Measurements from ENCODE around the gene FEM1A. TPM values are rescaled to one million over a fixed set of nuclear protein-coding genes. Genes with fewer than 3 reads are reported as not detected.
A peak's percentile ranks its signal among the peaks of the same experiment; 100 is the strongest.
"Not testable (repeated sequence)": the region's sequence is repeated elsewhere in the genome, so short reads cannot be mapped to it uniquely, and the experiment has no call there.

Gene FEM1A
- total RNA-seq, 1 donor, result 8.8 TPM

DNA sequence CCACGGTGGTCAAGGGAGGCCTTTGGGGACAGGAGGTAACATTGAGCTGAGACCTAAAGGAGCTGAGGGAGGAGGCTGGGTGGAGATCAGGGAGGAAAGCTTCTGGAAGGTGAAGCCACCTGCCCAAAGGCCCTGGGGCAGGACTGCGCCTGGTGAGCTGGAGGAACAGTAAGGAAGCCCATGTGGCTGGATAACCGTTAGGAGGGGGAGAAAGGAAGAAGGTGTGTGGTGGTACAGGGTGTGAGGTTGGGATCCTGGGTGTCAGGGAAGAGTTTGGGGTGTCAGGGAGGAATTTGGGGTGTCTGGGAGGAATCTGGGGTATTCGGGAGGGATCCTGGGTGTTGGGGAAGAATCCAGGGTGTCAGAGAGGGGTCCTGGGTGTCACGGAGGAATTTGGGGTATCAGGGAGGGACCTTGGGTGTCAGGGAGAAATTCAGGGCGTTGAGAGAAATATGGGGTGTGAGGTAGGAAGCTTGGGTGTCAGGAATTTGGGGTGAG, 39.3 kb downstream of the FEM1A start:
- no peak for DNase-seq (ENCODE audit: low read depth)
- peak overlapping the region; percentile 91 for H3K4me3 ChIP-seq (ENCODE audit: low read depth, low read length)
- TF ChIP-seq, protein P1, sequence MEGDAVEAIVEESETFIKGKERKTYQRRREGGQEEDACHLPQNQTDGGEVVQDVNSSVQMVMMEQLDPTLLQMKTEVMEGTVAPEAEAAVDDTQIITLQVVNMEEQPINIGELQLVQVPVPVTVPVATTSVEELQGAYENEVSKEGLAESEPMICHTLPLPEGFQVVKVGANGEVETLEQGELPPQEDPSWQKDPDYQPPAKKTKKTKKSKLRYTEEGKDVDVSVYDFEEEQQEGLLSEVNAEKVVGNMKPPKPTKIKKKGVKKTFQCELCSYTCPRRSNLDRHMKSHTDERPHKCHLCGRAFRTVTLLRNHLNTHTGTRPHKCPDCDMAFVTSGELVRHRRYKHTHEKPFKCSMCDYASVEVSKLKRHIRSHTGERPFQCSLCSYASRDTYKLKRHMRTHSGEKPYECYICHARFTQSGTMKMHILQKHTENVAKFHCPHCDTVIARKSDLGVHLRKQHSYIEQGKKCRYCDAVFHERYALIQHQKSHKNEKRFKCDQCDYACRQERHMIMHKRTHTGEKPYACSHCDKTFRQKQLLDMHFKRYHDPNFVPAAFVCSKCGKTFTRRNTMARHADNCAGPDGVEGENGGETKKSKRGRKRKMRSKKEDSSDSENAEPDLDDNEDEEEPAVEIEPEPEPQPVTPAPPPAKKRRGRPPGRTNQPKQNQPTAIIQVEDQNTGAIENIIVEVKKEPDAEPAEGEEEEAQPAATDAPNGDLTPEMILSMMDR (IDR thresholded peaks at IDR 0.05; ENCODE audit: insufficient read depth, low read length), result no peak

DNA sequence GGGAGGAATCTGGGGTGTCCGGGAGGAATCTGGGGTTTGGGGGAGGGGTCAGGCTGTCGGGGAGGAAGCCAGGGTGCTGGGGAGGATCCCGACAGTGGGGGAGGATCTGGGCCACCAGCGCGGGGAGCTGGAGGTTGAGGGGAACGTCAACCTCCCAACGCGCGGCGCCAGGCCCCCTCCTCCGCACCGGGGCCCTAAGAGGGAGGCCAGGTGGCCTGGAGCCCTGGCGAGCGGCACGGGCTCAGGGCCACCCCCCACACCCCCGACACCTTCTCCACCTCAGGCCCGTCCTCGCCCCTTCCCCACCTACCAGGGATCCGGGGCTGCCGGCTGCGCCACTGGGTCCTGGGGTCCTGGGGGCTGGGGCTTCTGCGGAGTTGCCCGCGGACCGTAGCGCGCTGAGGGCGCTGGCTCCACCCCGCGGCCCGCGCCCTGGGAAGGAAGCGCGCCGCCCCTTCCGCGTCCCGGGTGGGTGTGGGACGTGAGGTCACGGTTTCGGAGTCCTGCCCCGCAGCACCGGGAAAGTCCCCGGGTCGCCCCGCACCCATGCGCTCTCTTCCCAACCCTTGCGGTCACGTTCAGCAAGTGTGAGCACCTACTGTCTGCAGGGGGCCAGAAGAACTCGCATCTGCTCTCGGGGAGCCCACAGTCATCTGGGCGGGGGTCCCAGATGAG, 39.9 kb downstream of the FEM1A start, which contains the start of gene TICAM1:
Gene TICAM1 (minus strand): TSS at position 409 of the 675 bp plus-strand sequence. CDS start 13,335 bp downstream, outside the sequence.
- TF ChIP-seq, protein P1 (IDR thresholded peaks at IDR 0.05; ENCODE audit: insufficient read depth, low read length), result no peak
- peak within 1 kb of the TSS; percentile 91 for H3K4me3 ChIP-seq (ENCODE audit: low read depth, low read length)
- peak; percentile 68 for DNase-seq (ENCODE audit: low read depth)

DNA sequence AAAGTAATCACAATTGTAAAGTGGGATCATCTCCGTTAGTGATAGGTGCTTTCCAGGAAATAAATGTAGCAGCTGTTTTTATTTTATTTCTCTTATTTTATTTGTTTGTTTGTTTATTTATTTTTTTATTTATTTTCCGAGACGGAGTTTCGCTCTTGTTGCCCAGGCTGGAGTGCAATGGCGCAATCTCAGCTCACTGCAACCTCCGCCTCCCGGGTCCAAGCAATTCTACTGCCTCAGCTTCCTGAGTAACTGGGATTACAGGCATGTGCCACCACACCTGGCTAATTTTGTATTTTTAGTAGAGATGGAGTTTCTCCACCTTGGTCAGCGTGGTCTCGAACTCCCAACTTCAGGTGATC, 40.4 kb downstream of the FEM1A start:
- DNase-seq (ENCODE audit: low read depth), result not testable (repeated sequence)
- H3K4me3 ChIP-seq (ENCODE audit: low read depth, low read length), result peak overlapping the region; percentile 91

DNA sequence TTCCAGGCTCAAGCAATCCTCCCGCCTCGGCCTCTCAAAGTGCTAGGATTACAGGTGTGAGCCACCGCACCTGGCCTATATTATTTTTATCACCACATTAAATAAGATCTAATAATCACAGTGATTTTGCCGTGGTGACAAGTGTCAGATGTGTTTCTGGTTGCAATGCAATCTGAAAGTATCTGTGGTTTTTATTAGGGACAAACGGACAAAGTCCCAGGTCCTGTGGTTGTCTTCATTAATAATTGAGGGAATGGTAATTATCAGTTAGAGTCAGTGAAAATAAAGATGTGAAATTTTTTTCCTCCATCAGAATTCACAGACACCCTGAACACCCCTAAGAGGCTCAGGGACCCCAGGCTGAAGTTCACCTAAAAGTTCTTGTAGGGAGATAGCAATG, 41.2 kb downstream of the FEM1A start:
- TF ChIP-seq, protein P1 (IDR thresholded peaks at IDR 0.05; ENCODE audit: insufficient read depth, low read length), result no peak
- DNase-seq (ENCODE audit: low read depth), result no peak
- H3K4me3 ChIP-seq (ENCODE audit: low read depth, low read length), result no peak overlapping the region

DNA sequence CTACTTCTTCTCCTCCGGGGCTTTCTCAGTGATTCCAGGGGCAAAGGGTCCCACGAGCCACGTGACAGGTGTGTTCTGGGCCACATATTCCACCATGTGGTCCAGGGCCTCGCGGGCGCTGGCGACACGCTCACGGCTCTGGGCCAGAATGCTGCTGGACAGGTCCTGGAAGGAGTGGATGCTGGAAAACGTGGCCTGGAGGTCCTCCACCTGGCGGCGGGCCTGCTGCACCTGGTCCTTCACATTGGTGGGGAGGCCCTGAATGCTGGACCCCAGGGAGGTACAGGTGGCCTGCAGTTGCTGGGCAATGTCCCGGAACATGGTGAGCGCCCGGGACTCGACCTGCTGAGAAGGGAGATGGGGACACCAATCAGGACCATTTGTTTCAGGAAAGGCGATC, 47.7 kb downstream of the FEM1A start:
- no peak for DNase-seq (ENCODE audit: low read depth)
- H3K4me3 ChIP-seq (ENCODE audit: low read depth, low read length), result no peak overlapping the region
- TF ChIP-seq, protein P1 (IDR thresholded peaks at IDR 0.05; ENCODE audit: insufficient read depth, low read length), result no peak

DNA sequence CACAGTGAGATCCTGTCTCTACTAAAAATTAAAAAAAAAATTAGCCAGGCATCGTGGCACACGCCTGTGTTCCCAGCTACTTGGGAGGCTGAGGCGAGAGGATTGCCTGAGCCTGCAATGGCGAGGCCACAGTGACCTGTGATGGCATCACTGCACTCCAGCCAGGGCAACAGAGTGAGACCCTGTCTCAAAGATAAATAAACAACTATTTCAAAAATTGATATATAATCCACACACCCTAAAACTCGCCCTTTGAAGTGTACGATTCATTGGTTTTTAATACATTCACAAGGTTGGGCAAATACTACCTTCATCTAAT, 52.1 kb downstream of the FEM1A start:
- no peak for DNase-seq (ENCODE audit: low read depth)
- TF ChIP-seq, protein P1 (IDR thresholded peaks at IDR 0.05; ENCODE audit: insufficient read depth, low read length), result no peak
- no peak overlapping the region for H3K4me3 ChIP-seq (ENCODE audit: low read depth, low read length)

DNA sequence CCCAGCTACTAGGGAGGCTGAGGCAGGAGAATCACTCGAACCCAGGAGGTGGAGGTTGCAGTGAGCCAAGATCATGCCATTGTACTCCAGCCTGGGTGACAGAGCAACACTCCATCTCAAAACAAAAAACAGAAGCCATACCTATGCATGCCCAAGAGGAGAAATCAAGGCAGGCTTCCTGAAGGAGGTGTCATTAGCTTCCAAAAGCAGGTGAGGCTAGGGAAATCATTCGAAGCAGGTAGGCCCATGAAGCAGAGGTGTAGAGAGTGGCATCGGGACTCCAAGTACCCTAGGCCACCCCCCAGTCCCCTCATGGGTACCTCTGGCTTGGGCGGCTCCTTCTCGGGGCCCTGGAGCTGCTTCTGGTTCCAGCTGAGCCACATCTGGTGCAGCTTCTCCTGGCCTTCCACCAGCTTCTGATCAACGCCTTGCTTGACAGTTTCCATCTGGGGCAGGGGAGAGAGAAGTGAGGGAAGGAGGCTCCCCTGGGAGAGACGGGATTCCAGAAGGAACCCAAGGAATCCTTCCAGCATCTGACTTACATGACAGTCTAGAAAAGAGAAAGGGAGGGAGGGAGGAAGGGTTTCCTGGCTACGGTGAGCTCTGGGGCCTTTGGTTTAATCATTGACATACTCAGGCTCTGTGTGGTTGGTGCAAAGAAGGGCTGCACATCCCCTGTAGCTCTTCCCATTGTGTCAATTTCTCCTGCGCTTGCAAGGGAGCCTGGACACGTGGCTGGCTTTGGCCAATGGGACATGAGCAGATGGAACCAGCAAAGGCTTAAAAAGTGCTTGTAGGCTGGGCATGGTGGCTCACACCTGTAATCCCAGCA, 53.0 kb downstream of the FEM1A start:
- no peak overlapping the region for H3K4me3 ChIP-seq (ENCODE audit: low read depth, low read length)
- TF ChIP-seq, protein P1 (IDR thresholded peaks at IDR 0.05; ENCODE audit: insufficient read depth, low read length), result no peak
- DNase-seq (ENCODE audit: low read depth), result peak; percentile 69

DNA sequence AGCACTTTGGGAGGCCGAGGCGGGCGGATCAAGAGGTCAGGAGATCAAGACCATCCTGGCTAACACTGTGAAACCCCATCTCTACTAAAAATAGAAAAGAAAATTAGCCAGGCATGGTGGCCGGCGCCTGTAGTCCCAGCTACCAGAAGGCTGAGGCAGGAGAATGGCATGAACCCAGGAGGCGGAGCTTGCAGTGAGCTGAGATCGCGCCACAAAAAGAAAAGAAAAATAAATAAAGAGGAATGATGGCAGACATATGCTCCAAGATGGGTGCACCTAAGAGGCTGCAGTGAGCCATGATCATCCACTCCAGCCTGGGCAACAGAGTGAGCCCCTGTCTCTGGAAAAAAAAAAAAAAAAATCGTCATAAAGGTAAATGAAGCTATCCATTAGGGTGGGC, 54.4 kb downstream of the FEM1A start:
- H3K4me3 ChIP-seq (ENCODE audit: low read depth, low read length), result not testable (repeated sequence)
- peak; percentile 10 for DNase-seq (ENCODE audit: low read depth)

Measured in fibroblast of the aortic adventitia (primary cell).